ENCODE data around the gene ALG3. TPM values are rescaled to one million over a fixed set of nuclear protein-coding genes. Genes with fewer than 3 reads are reported as not detected.

The ALG3 gene
- total and polyA plus RNA-seq, 2 of the 4 experiments (the other 2 are of a cell fraction), result 19.5 to 52.6 TPM

DNA sequence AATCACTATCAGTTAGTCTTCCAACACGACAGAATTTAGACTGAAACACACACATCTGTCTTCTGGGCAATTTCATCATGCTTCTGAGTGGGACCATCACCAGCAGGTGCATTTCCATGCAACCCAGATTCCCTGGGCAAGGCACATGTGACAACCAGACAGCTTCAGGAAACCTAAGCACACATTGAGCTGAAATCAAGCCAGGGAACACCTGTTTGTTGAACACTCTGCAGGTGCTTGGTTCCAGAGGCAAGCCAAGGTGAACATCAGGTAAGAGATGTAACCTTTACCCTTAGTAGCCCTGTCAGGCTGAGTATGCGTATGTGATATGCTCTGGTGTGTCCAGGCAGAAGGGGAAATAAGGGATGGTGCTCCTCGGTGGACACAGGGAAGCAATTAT, 47.0 kb upstream of the ALG3 start:
- WGBS, 2 experiments (ENCODE audit: extremely low coverage in 2 of 2, insufficient read length in 1 of 2), result no CpG with 5 or more reads among the region's 3 CpGs
- dilution Hi-C loops (cut with HindIII; ENCODE audit: low sequenced_read_pairs, unreplicated experiment), result no loop called here
- Histone ChIP-seq H3K4me1 (ENCODE audit: control insufficient read depth, insufficient read depth, low read length) (peaks cover 2% of the 10 kb centered on the region; the same call in 1 of the 2 replicates), H3K56ac (ENCODE audit: extremely low read depth, insufficient read depth, low read length) (no peak overlapping the region), H4K8ac (ENCODE audit: low read depth in 2 of 2, low read length in 2 of 2) (no peak overlapping the region), H2AK5ac (ENCODE audit: low read depth, low read length) (no peak overlapping the region), H3K9me1 (ENCODE audit: insufficient read depth, low read length) (no peaks in the 10 kb centered on the region), H2AK9ac (replicated peaks; ENCODE audit: low read depth, low read length, poor library complexity) (no peak overlapping the region), H3K27me3 (ENCODE audit: control insufficient read depth, insufficient read depth, low read length) (peaks cover 14% of the 10 kb centered on the region; the same call in 1 of the 2 replicates), H3K23ac (ENCODE audit: low read depth, low read length) (no peak overlapping the region), H3K79me1 (ENCODE audit: low read depth in 1 of 2, low read length in 2 of 2) (peaks cover 0 to 17% of the 10 kb centered on the region in 2 experiments; a peak in 2 of 4 replicates), H3K4me3 (ENCODE audit: insufficient read depth, low read depth, low read length) (no peak overlapping the region), H2BK120ac (ENCODE audit: low read depth, low read length) (no peak overlapping the region), H2BK15ac (ENCODE audit: low read depth, low read length) (no peak overlapping the region), H2BK20ac (ENCODE audit: low read depth, low read length) (no peak overlapping the region), H3K18ac (ENCODE audit: low read depth, low read length) (no peak overlapping the region), H3K4ac (ENCODE audit: low read depth, low read length) (no peak overlapping the region), H3K36me3 (ENCODE audit: control insufficient read depth, insufficient read depth, low read length) (peaks cover 2% of the 10 kb centered on the region; the same call in 1 of the 2 replicates), H2AFZ (replicated peaks; ENCODE audit: low read length, poor library complexity) (no peak overlapping the region), H4K5ac (ENCODE audit: low read depth, low read length) (no peak overlapping the region), H3K14ac (replicated peaks; ENCODE audit: low read depth, low read length) (no peak overlapping the region), H3K27ac (ENCODE audit: insufficient read depth, low read length) (no peak overlapping the region), H2BK5ac (ENCODE audit: low read depth, low read length, poor library complexity, severe bottlenecking) (no peak overlapping the region), H3K9ac (ENCODE audit: low read depth, low read length) (no peak overlapping the region), H4K91ac (ENCODE audit: insufficient read depth, low read depth, low read length) (no peak overlapping the region), H3K4me2 (ENCODE audit: low read depth, low read length) (no peak overlapping the region), H3K9me3 (ENCODE audit: control insufficient read depth, insufficient read depth, low read length) (no peaks in the 10 kb centered on the region), H4K20me1 (ENCODE audit: insufficient read depth, low read length) (peaks cover 16% of the 10 kb centered on the region)
- DNase-seq, result no peak
- ChIA-PET POLR2A (ENCODE audit: unreplicated experiment) (no interaction called here), CTCF (interaction anchor here (0.6 to 0.7 kb wide), 2 partner anchors 278 to 1473 kb away, joined by 4 read pairs; no protein-coding TSS in a partner anchor)
- no TSS peak for BruUV-seq (replicated peaks)
- no peak for ATAC-seq (ENCODE audit: low read depth)
- intact Hi-C loops (cut with micrococcal nuclease), result no loop called here
- in situ Hi-C loops (cut with MboI; ENCODE audit: low sequenced_read_pairs), result no loop called here
- TF ChIP-seq CTCF (conservative IDR thresholded peaks at IDR 0.05; ENCODE audit: low read depth, low read length) (no peak), SMC3 (IDR thresholded peaks at IDR 0.05; ENCODE audit: low read depth, low read length) (no peak)
